ENCODE data around the gene GRK5.

GRK5 gene

GRCh38 chr10:119318411-119319160, 111.2 kb downstream of the GRK5 start:
- Mint-ChIP-seq H3K27ac (no peak overlapping the region), H3K9me3 (no peaks in the 10 kb centered on the region), H3K36me3 (ENCODE audit: low read depth) (peaks cover 7% of the 10 kb centered on the region), H3K4me1 (ENCODE audit: low read depth) (peaks cover 45% of the 10 kb centered on the region), H3K27me3 (ENCODE audit: low read depth) (no peaks in the 10 kb centered on the region), H3K4me3 (no peak overlapping the region)

- H3K36me3 Mint-ChIP-seq (ENCODE audit: low read depth): peaks cover 7% of the 10 kb centered on the region
- no peak overlapping the region for H3K4me3 Mint-ChIP-seq
- no peak overlapping the region for H3K27ac Mint-ChIP-seq
- H3K4me1 Mint-ChIP-seq (ENCODE audit: low read depth): peaks cover 38% of the 10 kb centered on the region
- no peaks in the 10 kb centered on the region for H3K27me3 Mint-ChIP-seq (ENCODE audit: low read depth)
- H3K9me3 Mint-ChIP-seq: no peaks in the 10 kb centered on the region
Measured at GRCh38 chr10:119319161-119319919, 112.0 kb downstream of the GRK5 start.

GRCh38 chr10:119319920-119320258, 112.5 kb downstream of the GRK5 start:
- Mint-ChIP-seq H3K4me1 (ENCODE audit: low read depth) (peaks cover 40% of the 10 kb centered on the region), H3K9me3 (no peaks in the 10 kb centered on the region), H3K4me3 (no peak overlapping the region), H3K36me3 (ENCODE audit: low read depth) (peaks cover 7% of the 10 kb centered on the region), H3K27me3 (ENCODE audit: low read depth) (no peaks in the 10 kb centered on the region), H3K27ac (no peak overlapping the region)

- H3K9me3 Mint-ChIP-seq: no peaks in the 10 kb centered on the region
- H3K4me1 Mint-ChIP-seq (ENCODE audit: low read depth): peaks cover 29% of the 10 kb centered on the region
- H3K36me3 Mint-ChIP-seq (ENCODE audit: low read depth): peaks cover 7% of the 10 kb centered on the region
- no peak overlapping the region for H3K27ac Mint-ChIP-seq
- no peak overlapping the region for H3K4me3 Mint-ChIP-seq
- no peaks in the 10 kb centered on the region for H3K27me3 Mint-ChIP-seq (ENCODE audit: low read depth)
Measured at GRCh38 chr10:119320981-119321380, 113.6 kb downstream of the GRK5 start.

GRCh38 chr10:119323085-119324016, 116.0 kb downstream of the GRK5 start:
- Mint-ChIP-seq H3K4me3 (no peak overlapping the region), H3K36me3 (ENCODE audit: low read depth) (peaks cover 5% of the 10 kb centered on the region), H3K4me1 (ENCODE audit: low read depth) (peaks cover 23% of the 10 kb centered on the region), H3K27me3 (ENCODE audit: low read depth) (no peaks in the 10 kb centered on the region), H3K27ac (no peak overlapping the region), H3K9me3 (no peaks in the 10 kb centered on the region)

GRCh38 chr10:119325131-119325530, 117.8 kb downstream of the GRK5 start:
- H3K27me3 Mint-ChIP-seq (ENCODE audit: low read depth): no peaks in the 10 kb centered on the region
- H3K27ac Mint-ChIP-seq: no peak overlapping the region
- no peak overlapping the region for H3K4me3 Mint-ChIP-seq
- peaks cover 17% of the 10 kb centered on the region for H3K4me1 Mint-ChIP-seq (ENCODE audit: low read depth)
- H3K36me3 Mint-ChIP-seq (ENCODE audit: low read depth): peaks cover 4% of the 10 kb centered on the region
- H3K9me3 Mint-ChIP-seq: no peaks in the 10 kb centered on the region

- Mint-ChIP-seq H3K27ac (no peak overlapping the region), H3K4me3 (no peak overlapping the region), H3K9me3 (no peaks in the 10 kb centered on the region), H3K36me3 (ENCODE audit: low read depth) (peaks cover 2% of the 10 kb centered on the region), H3K4me1 (ENCODE audit: low read depth) (peaks cover 11% of the 10 kb centered on the region), H3K27me3 (ENCODE audit: low read depth) (no peaks in the 10 kb centered on the region)
Measured at GRCh38 chr10:119326167-119326566, 118.8 kb downstream of the GRK5 start.

GRCh38 chr10:119327096-119327745, 119.8 kb downstream of the GRK5 start:
- peaks cover 11% of the 10 kb centered on the region for H3K4me1 Mint-ChIP-seq (ENCODE audit: low read depth)
- H3K9me3 Mint-ChIP-seq: no peaks in the 10 kb centered on the region
- peaks cover 2% of the 10 kb centered on the region for H3K36me3 Mint-ChIP-seq (ENCODE audit: low read depth)
- H3K27ac Mint-ChIP-seq: no peak overlapping the region
- no peak overlapping the region for H3K4me3 Mint-ChIP-seq
- no peaks in the 10 kb centered on the region for H3K27me3 Mint-ChIP-seq (ENCODE audit: low read depth)

GRCh38 chr10:119328223-119328622, 120.9 kb downstream of the GRK5 start:
- Mint-ChIP-seq H3K4me1 (ENCODE audit: low read depth) (peaks cover 17% of the 10 kb centered on the region), H3K27me3 (ENCODE audit: low read depth) (no peaks in the 10 kb centered on the region), H3K9me3 (no peaks in the 10 kb centered on the region), H3K27ac (no peak overlapping the region), H3K36me3 (ENCODE audit: low read depth) (peaks cover 2% of the 10 kb centered on the region), H3K4me3 (no peak overlapping the region)

- Mint-ChIP-seq H3K27ac (no peak overlapping the region), H3K9me3 (no peaks in the 10 kb centered on the region), H3K4me3 (no peak overlapping the region), H3K4me1 (ENCODE audit: low read depth) (peaks cover 18% of the 10 kb centered on the region), H3K36me3 (ENCODE audit: low read depth) (peaks cover 10% of the 10 kb centered on the region), H3K27me3 (ENCODE audit: low read depth) (no peaks in the 10 kb centered on the region)
Measured at GRCh38 chr10:119330342-119330741, 123.0 kb downstream of the GRK5 start.

GRCh38 chr10:119331061-119331460, 123.7 kb downstream of the GRK5 start:
- Mint-ChIP-seq H3K4me1 (ENCODE audit: low read depth) (peaks cover 18% of the 10 kb centered on the region), H3K9me3 (no peaks in the 10 kb centered on the region), H3K27me3 (ENCODE audit: low read depth) (no peaks in the 10 kb centered on the region), H3K36me3 (ENCODE audit: low read depth) (peaks cover 15% of the 10 kb centered on the region), H3K27ac (no peak overlapping the region), H3K4me3 (no peak overlapping the region)

GRCh38 chr10:119333146-119333792, 125.9 kb downstream of the GRK5 start:
- H3K4me1 Mint-ChIP-seq (ENCODE audit: low read depth): peaks cover 22% of the 10 kb centered on the region
- H3K9me3 Mint-ChIP-seq: no peaks in the 10 kb centered on the region
- peaks cover 19% of the 10 kb centered on the region for H3K36me3 Mint-ChIP-seq (ENCODE audit: low read depth)
- no peaks in the 10 kb centered on the region for H3K27me3 Mint-ChIP-seq (ENCODE audit: low read depth)
- H3K4me3 Mint-ChIP-seq: no peak overlapping the region
- H3K27ac Mint-ChIP-seq: no peak overlapping the region

- Mint-ChIP-seq H3K36me3 (ENCODE audit: low read depth) (peaks cover 20% of the 10 kb centered on the region), H3K27ac (no peak overlapping the region), H3K4me1 (ENCODE audit: low read depth) (peaks cover 26% of the 10 kb centered on the region), H3K4me3 (no peak overlapping the region), H3K9me3 (no peaks in the 10 kb centered on the region), H3K27me3 (ENCODE audit: low read depth) (no peaks in the 10 kb centered on the region)
Measured at GRCh38 chr10:119335671-119336353, 128.4 kb downstream of the GRK5 start.

All from T-helper 1 cell treated with Interleukin-12 subunit alpha and Interleukin-12 subunit beta and Interleukin-4 antibody, amounts not matched to agents 30 μg/mL and 1 μg/mL, for 36 hours (primary cell).